GM10847 (cell line): ENCODE data around the gene COPS9.
A peak's percentile ranks its signal among the peaks of the same experiment; 100 is the strongest.

ENCODE experiments used
- POLR2A ChIP-seq: IDR thresholded peaks from 2 replicates; pipeline ENCODE4 v1.6.1; 2011; ENCODE audit not compliant: insufficient read length; ENCODE audit errors: extremely low read depth

The COPS9 gene

GRCh38 chr2:240136013-240136670 lies at the start of gene COPS9:
Gene COPS9 (minus strand): TSS chr2:240136305. CDS start chr2:240136284, 21 bp downstream.
- peak; percentile 75 for TF ChIP-seq POLR2A

GRCh38 chr2:240184656-240185055 lies 48.6 kb upstream of the COPS9 start:
- TF ChIP-seq POLR2A = no peak

GRCh38 chr2:240183875-240184590 lies 47.9 kb upstream of the COPS9 start:
- TF ChIP-seq POLR2A = no peak

- TF ChIP-seq POLR2A = no peak
Measured at GRCh38 chr2:240183006-240183874, 47.1 kb upstream of the COPS9 start.

- TF ChIP-seq POLR2A = no peak
Measured at GRCh38 chr2:240182476-240182875, 46.4 kb upstream of the COPS9 start.

- TF ChIP-seq POLR2A = no peak
Measured at GRCh38 chr2:240182001-240182400, 45.9 kb upstream of the COPS9 start.

- TF ChIP-seq POLR2A = no peak
Measured at GRCh38 chr2:240179941-240180666, 44.0 kb upstream of the COPS9 start.

- TF ChIP-seq POLR2A = no peak
Measured at GRCh38 chr2:240179186-240179815, 43.2 kb upstream of the COPS9 start.

- no peak for TF ChIP-seq POLR2A
Measured at GRCh38 chr2:240178564-240178963, 42.5 kb upstream of the COPS9 start.

GRCh38 chr2:240174496-240174895 lies 38.4 kb upstream of the COPS9 start:
- no peak for TF ChIP-seq POLR2A

GRCh38 chr2:240172071-240172895 lies 36.2 kb upstream of the COPS9 start:
- no peak for TF ChIP-seq POLR2A

GRCh38 chr2:240170883-240171282 lies 34.8 kb upstream of the COPS9 start:
- TF ChIP-seq POLR2A = no peak

- TF ChIP-seq POLR2A = no peak
Measured at GRCh38 chr2:240170354-240170735, 34.2 kb upstream of the COPS9 start.
